CD4-positive, alpha-beta memory T cell (primary cell): ENCODE measurements around the gene CD37. TPM values are rescaled to one million over a fixed set of nuclear protein-coding genes. Genes with fewer than 3 reads are reported as not detected.
A peak's percentile ranks its signal among the peaks of the same experiment; 100 is the strongest.
"Not testable (repeated sequence)": the region's sequence is repeated elsewhere in the genome, so short reads cannot be mapped to it uniquely, and the experiment has no call there.

Source experiments
- CTCF ChIA-PET: fragments of 350-600 bp; sonication (Branson Sonifier 250); formaldehyde crosslinking; loops from one replicate; lab custom pipeline; 2021; ENCODE audit warnings: inconsistent platforms; ENCODE audit not compliant: partially characterized antibody; lab: Charles Lee
- POLR2A ChIA-PET: fragments of 350-600 bp; sonication (Branson Sonifier 250); formaldehyde crosslinking; loops from one replicate; lab custom pipeline; 2021; ENCODE audit not compliant: partially characterized antibody; lab: Charles Lee
- DNase-seq, 5 donors: peaks; one replicate each; pipeline versions ENCODE4 v3.0.0 to v3.0.0-alpha.2; 2020 to 2022; ENCODE audit warnings: mixed read lengths in 1 of 5
- H3K27ac ChIP-seq: one replicate; pipeline ENCODE4 v1.7.0; 2013; ENCODE audit warnings: low read depth, low read length
- H3K27me3 ChIP-seq: 2 replicates; pipeline ENCODE4 v1.7.0; 2013; ENCODE audit warnings: mild to moderate bottlenecking, low read length, moderate library complexity; ENCODE audit not compliant: insufficient read depth
- H3K36me3 ChIP-seq: 2 replicates; pipeline ENCODE4 v1.7.0; 2013; ENCODE audit warnings: mild to moderate bottlenecking, low read length, moderate library complexity; ENCODE audit not compliant: insufficient read depth
- H3K4me1 ChIP-seq: 2 replicates; pipeline ENCODE4 v1.7.0; 2013; ENCODE audit warnings: mild to moderate bottlenecking, low read length, moderate library complexity; ENCODE audit not compliant: insufficient read depth
- H3K4me3 ChIP-seq, 2 donors: one replicate each; pipeline ENCODE4 v1.7.0; 2013; ENCODE audit warnings: low read length in 2 of 2, mild to moderate bottlenecking in 1 of 2
- H3K9me3 ChIP-seq, 2 donors: one replicate each; pipeline ENCODE4 v1.7.0; 2013; ENCODE audit warnings: low read length in 2 of 2, control low read depth in 1 of 2; ENCODE audit not compliant: control insufficient read depth in 1 of 2
- H3K27ac Mint-ChIP-seq, 7 donors: one replicate each; pipeline ENCODE4 v1.8.0; 2020 to 2021; ENCODE audit warnings: mixed read lengths in 7 of 7, mild to moderate bottlenecking in 6 of 7, inconsistent platforms in 3 of 7, moderate library complexity in 3 of 7
- H3K27me3 Mint-ChIP-seq, 2 donors: one replicate each; pipeline ENCODE4 v1.8.0; 2020 to 2021; ENCODE audit warnings: mixed read lengths in 2 of 2
- H3K36me3 Mint-ChIP-seq, 2 donors: one replicate each; pipeline ENCODE4 v1.8.0; 2020 to 2021; ENCODE audit warnings: mixed read lengths in 2 of 2, inconsistent platforms in 1 of 2, mild to moderate bottlenecking in 1 of 2
- H3K4me1 Mint-ChIP-seq, 4 donors: one replicate each; pipeline ENCODE4 v1.8.0; 2020 to 2021; ENCODE audit warnings: mixed read lengths in 4 of 4, mild to moderate bottlenecking in 1 of 4
- H3K4me3 Mint-ChIP-seq, 8 donors: one replicate each; pipeline ENCODE4 v1.8.0; 2020 to 2021; ENCODE audit warnings: mixed read lengths in 8 of 8, mild to moderate bottlenecking in 7 of 8, moderate library complexity in 6 of 8, inconsistent platforms in 3 of 8
- H3K9me3 Mint-ChIP-seq, 8 donors: one replicate each; pipeline ENCODE4 v1.8.0; 2020 to 2021; ENCODE audit warnings: mixed read lengths in 8 of 8, mild to moderate bottlenecking in 5 of 8, inconsistent platforms in 3 of 8, moderate library complexity in 1 of 8
- intact Hi-C: fragments of 100-400 bp; cut with micrococcal nuclease; formaldehyde crosslinking; loops from one replicate; pipeline ENCODE4 v1.15.1; 2023
- polyA plus RNA-seq, 2 donors: library from polyadenylated mRNA; unstranded; fragments of 300-500 nt; fragmentation: Illumina TruSeq; gene quantifications; one replicate each; pipeline ENCODE4 v1.2.3, GENCODE V29; 2021
- total RNA-seq, 2 experiments: library from RNA; stranded (reverse); gene quantifications; one replicate each; pipeline ENCODE4 v1.2.3, GENCODE V29; 2021

Gene CD37
- total and polyA plus RNA-seq, 4 experiments from 2014 or later = 109 to 347 (median 261) TPM

- intact Hi-C loops = no loop called here
- Mint-ChIP-seq H3K4me3 (no peak overlapping the region), H3K36me3 (no peaks in the 10 kb centered on the region), H3K27me3 (peaks cover 0 to 1% of the 10 kb centered on the region in 2 donors), H3K4me1 (peaks cover 0 to 7% (median 2%) of the 10 kb centered on the region in 4 donors), H3K27ac (no peak overlapping the region), H3K9me3 (peaks cover 0 to 2% (median 0%) of the 10 kb centered on the region in 8 donors)
- no peaks in the 10 kb centered on the region for H3K36me3 ChIP-seq
- ChIA-PET CTCF (no interaction called here), POLR2A (no interaction called here)
- DNase-seq = no peak
- H3K27ac ChIP-seq = no peak overlapping the region
- no peak overlapping the region for H3K4me3 ChIP-seq
- H3K27me3 ChIP-seq = no peaks in the 10 kb centered on the region
- H3K9me3 ChIP-seq = no peaks in the 10 kb centered on the region
- H3K4me1 ChIP-seq = peaks cover 4% of the 10 kb centered on the region
Measured at GRCh38 chr19:49297403-49297802, 37.8 kb upstream of the CD37 start.

- H3K4me3 Mint-ChIP-seq, CTCF ChIA-PET, POLR2A ChIA-PET: not testable (repeated sequence)
Measured at GRCh38 chr19:49298653-49299052, 36.6 kb upstream of the CD37 start.

GRCh38 chr19:49301165-49301865 is 33.9 kb upstream of the CD37 start:
- peak overlapping the region in 1 of 7 donors; percentile 22 for H3K27ac Mint-ChIP-seq
- CTCF ChIA-PET = interaction anchor here (0.6 to 3.2 kb wide), 21 partner anchors 9 to 481 kb away, joined by 3 to 21 read pairs (median 5); no protein-coding TSS in a partner anchor
- intact Hi-C loops = loop anchor here (1.0 kb wide), 1 partner anchor 75 kb away; no protein-coding TSS in a partner anchor
- peaks cover 0 to 1% of the 10 kb centered on the region in 2 donors for H3K27me3 Mint-ChIP-seq
- no peaks in the 10 kb centered on the region for H3K9me3 ChIP-seq
- H3K36me3 Mint-ChIP-seq = peaks cover 0 to 7% of the 10 kb centered on the region in 2 donors
- H3K36me3 ChIP-seq = no peaks in the 10 kb centered on the region
- no peak overlapping the region for H3K4me3 ChIP-seq
- H3K27me3 ChIP-seq = no peaks in the 10 kb centered on the region
- H3K4me1 Mint-ChIP-seq = peaks cover 0 to 7% (median 2%) of the 10 kb centered on the region in 4 donors
- peak overlapping the region in 2 of 8 donors; percentile 53 to 57 for H3K4me3 Mint-ChIP-seq
- DNase-seq = peak; percentile 66 to 78 (median 70)
- POLR2A ChIA-PET = interaction anchor here (1.0 kb wide), 1 partner anchor 37 kb away, joined by 3 read pairs; no protein-coding TSS in a partner anchor
- no peak overlapping the region for H3K27ac ChIP-seq
- peaks cover 0 to 10% (median 4%) of the 10 kb centered on the region in 8 donors for H3K9me3 Mint-ChIP-seq
- peaks cover 4% of the 10 kb centered on the region for H3K4me1 ChIP-seq

More at GRCh38 chr19:49298653-49299052, 36.6 kb upstream of the CD37 start:
- H3K4me1 Mint-ChIP-seq, H3K27me3 Mint-ChIP-seq, H3K9me3 ChIP-seq, H3K27ac ChIP-seq, H3K27me3 ChIP-seq, H3K4me3 ChIP-seq, H3K4me1 ChIP-seq, H3K27ac Mint-ChIP-seq, intact Hi-C loops, H3K36me3 Mint-ChIP-seq, H3K36me3 ChIP-seq, H3K9me3 Mint-ChIP-seq, DNase-seq: not testable (repeated sequence)

GRCh38 chr19:49301866-49302252 is 33.3 kb upstream of the CD37 start:
- Histone ChIP-seq H3K36me3 (no peaks in the 10 kb centered on the region), H3K4me3 (no peak overlapping the region), H3K27ac (no peak overlapping the region), H3K9me3 (no peaks in the 10 kb centered on the region), H3K4me1 (peaks cover 4% of the 10 kb centered on the region), H3K27me3 (no peaks in the 10 kb centered on the region)
- Mint-ChIP-seq H3K4me3 (peak overlapping the region in 1 of 8 donors; percentile 57), H3K27ac (no peak overlapping the region), H3K36me3 (peaks cover 0 to 7% of the 10 kb centered on the region in 2 donors), H3K4me1 (peaks cover 0 to 7% (median 3%) of the 10 kb centered on the region in 4 donors), H3K9me3 (peaks cover 0 to 10% (median 4%) of the 10 kb centered on the region in 8 donors), H3K27me3 (peaks cover 0 to 1% of the 10 kb centered on the region in 2 donors)
- intact Hi-C loops = loop anchor here (1.0 kb wide), 1 partner anchor 76 kb away; no protein-coding TSS in a partner anchor
- ChIA-PET POLR2A (interaction anchor here (1.0 kb wide), 1 partner anchor 38 kb away, joined by 3 read pairs; no protein-coding TSS in a partner anchor), CTCF (interaction anchor here (0.9 to 3.2 kb wide), 17 partner anchors 10 to 204 kb away, joined by 3 to 21 read pairs (median 5); no protein-coding TSS in a partner anchor)
- DNase-seq = no peak

- DNase-seq = peak in 1 of 5 donors; percentile 6
Measured at GRCh38 chr19:49306734-49307133, 28.5 kb upstream of the CD37 start.

GRCh38 chr19:49309087-49309486 is 26.1 kb upstream of the CD37 start:
- ChIA-PET CTCF (interaction anchor here (1.5 kb wide), 1 partner anchor 69 kb away, joined by 4 read pairs; no protein-coding TSS in a partner anchor), POLR2A (no interaction called here)
- Histone ChIP-seq H3K4me3 (no peak overlapping the region), H3K4me1 (no peaks in the 10 kb centered on the region), H3K27me3 (no peaks in the 10 kb centered on the region), H3K27ac (no peak overlapping the region), H3K9me3 (no peaks in the 10 kb centered on the region), H3K36me3 (peaks cover 7% of the 10 kb centered on the region)
- Mint-ChIP-seq H3K36me3 (peaks cover 21 to 34% of the 10 kb centered on the region in 2 donors), H3K9me3 (no peaks in the 10 kb centered on the region), H3K4me3 (no peak overlapping the region), H3K27me3 (no peaks in the 10 kb centered on the region), H3K4me1 (peaks cover 0 to 1% (median 0%) of the 10 kb centered on the region in 4 donors), H3K27ac (peak overlapping the region in 2 of 7 donors; percentile 21 to 58)
- DNase-seq = no peak
- intact Hi-C loops = no loop called here

More at GRCh38 chr19:49306734-49307133, 28.5 kb upstream of the CD37 start:
- H3K9me3 Mint-ChIP-seq, H3K27me3 ChIP-seq, H3K4me3 Mint-ChIP-seq, H3K9me3 ChIP-seq, H3K4me1 ChIP-seq, H3K36me3 ChIP-seq, H3K4me3 ChIP-seq, POLR2A ChIA-PET, CTCF ChIA-PET, H3K27me3 Mint-ChIP-seq, intact Hi-C loops, H3K4me1 Mint-ChIP-seq, H3K27ac ChIP-seq: not testable (repeated sequence)
- Mint-ChIP-seq H3K36me3 (peaks cover 21 to 32% of the 10 kb centered on the region in 2 donors), H3K27ac (peak overlapping the region in 1 of 7 donors; percentile 10)

GRCh38 chr19:49315111-49315510 is 20.1 kb upstream of the CD37 start:
- ChIA-PET POLR2A (no interaction called here), CTCF (interaction anchor here (0.6 kb wide), 1 partner anchor 405 kb away, joined by 3 read pairs; no protein-coding TSS in a partner anchor)
- no peak for DNase-seq
- Histone ChIP-seq H3K27me3 (no peaks in the 10 kb centered on the region), H3K4me1 (no peaks in the 10 kb centered on the region), H3K4me3 (no peak overlapping the region), H3K27ac (no peak overlapping the region), H3K9me3 (peaks cover 0 to 8% of the 10 kb centered on the region in 2 donors), H3K36me3 (peaks cover 7% of the 10 kb centered on the region)
- Mint-ChIP-seq H3K4me1 (peaks cover 4 to 9% (median 6%) of the 10 kb centered on the region in 4 donors), H3K27ac (no peak overlapping the region), H3K4me3 (no peak overlapping the region), H3K9me3 (peaks cover 0 to 20% (median 11%) of the 10 kb centered on the region in 8 donors), H3K36me3 (peaks cover 31 to 53% of the 10 kb centered on the region in 2 donors), H3K27me3 (no peaks in the 10 kb centered on the region)
- intact Hi-C loops = no loop called here
